ENCODE results near the gene FSCN2. TPM values are rescaled to one million over a fixed set of nuclear protein-coding genes. Genes with fewer than 3 reads are reported as not detected.

Gene FSCN2
- total RNA-seq, 1 donor from 2014 or later, result 3.3 TPM

DNA sequence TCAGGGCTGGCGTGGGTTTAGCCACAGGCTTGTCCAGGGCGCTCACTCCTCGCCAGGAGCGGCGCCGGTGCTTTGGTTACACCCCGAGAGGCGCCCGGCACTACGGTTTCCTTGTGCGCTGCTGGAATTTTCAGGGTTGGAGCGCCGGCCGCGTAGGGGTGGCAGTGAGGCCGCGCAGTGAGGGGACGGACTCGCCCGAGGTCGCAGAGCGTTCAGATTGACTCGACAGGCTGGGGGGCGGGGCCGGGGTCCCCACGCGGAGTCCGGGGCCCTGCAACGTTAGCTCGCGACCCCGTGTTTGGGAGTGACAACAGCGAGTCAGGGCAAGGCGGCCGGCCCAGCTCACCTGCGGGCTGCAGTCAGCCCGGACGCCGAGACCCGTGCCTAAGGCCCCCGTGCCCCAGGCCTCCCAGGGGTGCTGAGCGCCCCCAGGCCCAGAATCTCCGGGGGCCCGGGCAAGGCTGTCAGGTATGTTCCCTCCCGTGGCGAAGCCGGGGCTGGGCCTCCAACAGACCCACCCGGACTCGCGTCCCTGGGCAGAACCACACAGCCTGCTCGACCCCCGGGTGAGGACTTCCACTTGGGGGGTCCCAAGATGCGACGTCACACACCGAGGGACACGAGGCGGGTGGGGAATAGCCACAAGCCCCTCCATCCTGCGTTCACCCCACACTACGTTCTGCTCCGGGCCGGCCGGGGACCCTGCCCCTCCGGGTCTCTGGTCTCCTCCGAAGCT, 14.3 kb upstream of the FSCN2 start:
- intact Hi-C loops (cut with DNase I), result no loop called here
- peaks cover 29% of the 10 kb centered on the region for H3K36me3 ChIP-seq
- DNase-seq, result peak; percentile 83
- H3K9me3 ChIP-seq, result no peaks in the 10 kb centered on the region
- H3K27me3 ChIP-seq (ENCODE audit: low read depth), result no peaks in the 10 kb centered on the region
- peak overlapping the region; percentile 100 for H3K27ac ChIP-seq
- peaks cover 49% of the 10 kb centered on the region for H3K4me1 ChIP-seq
- ATAC-seq, result peak; percentile 28 to 35
- H3K4me3 ChIP-seq, result peak overlapping the region; percentile 94
- no peak for TF ChIP-seq CTCF (IDR thresholded peaks at IDR 0.05)

- intact Hi-C loops (cut with DNase I), result no loop called here
- H3K27me3 ChIP-seq (ENCODE audit: low read depth), result peaks cover under 1% of the 10 kb centered on the region
- no peak for TF ChIP-seq CTCF (IDR thresholded peaks at IDR 0.05)
- ATAC-seq (no peak), DNase-seq (no peak)
- peaks cover 49% of the 10 kb centered on the region for H3K4me1 ChIP-seq
- no peaks in the 10 kb centered on the region for H3K9me3 ChIP-seq
- H3K36me3 ChIP-seq, result peaks cover 24% of the 10 kb centered on the region
- H3K27ac ChIP-seq, result peak overlapping the region; percentile 100
- H3K4me3 ChIP-seq, result peak overlapping the region; percentile 94
Measured at GRCh38 chr17:81514489-81514738, 13.8 kb upstream of the FSCN2 start.

GRCh38 chr17:81514739-81515529, 13.2 kb upstream of the FSCN2 start:
- Histone ChIP-seq H3K4me3 (peak overlapping the region; percentile 94), H3K27me3 (ENCODE audit: low read depth) (peaks cover 6% of the 10 kb centered on the region), H3K27ac (peak overlapping the region; percentile 100), H3K4me1 (peaks cover 49% of the 10 kb centered on the region), H3K9me3 (no peaks in the 10 kb centered on the region), H3K36me3 (peaks cover 19% of the 10 kb centered on the region)
- intact Hi-C loops (cut with DNase I), result no loop called here
- TF ChIP-seq CTCF (IDR thresholded peaks at IDR 0.05), result no peak
- ATAC-seq (peak; percentile 55 to 58), DNase-seq (peak; percentile 89)

GRCh38 chr17:81515530-81516041, 12.6 kb upstream of the FSCN2 start:
- Histone ChIP-seq H3K9me3 (no peaks in the 10 kb centered on the region), H3K27ac (peak overlapping the region; percentile 100), H3K4me1 (peaks cover 50% of the 10 kb centered on the region), H3K27me3 (ENCODE audit: low read depth) (peaks cover 7% of the 10 kb centered on the region), H3K36me3 (peaks cover 13% of the 10 kb centered on the region), H3K4me3 (peak overlapping the region; percentile 94)
- TF ChIP-seq CTCF (IDR thresholded peaks at IDR 0.05), result no peak
- intact Hi-C loops (cut with DNase I), result no loop called here
- DNase-seq, result peak; percentile 59
- no peak for ATAC-seq

- Histone ChIP-seq H3K27me3 (ENCODE audit: low read depth) (peaks cover 7% of the 10 kb centered on the region), H3K4me1 (peaks cover 50% of the 10 kb centered on the region), H3K27ac (no peak overlapping the region), H3K36me3 (peaks cover 4% of the 10 kb centered on the region), H3K9me3 (no peaks in the 10 kb centered on the region), H3K4me3 (peak overlapping the region; percentile 94)
- ATAC-seq, result no peak
- no peak for TF ChIP-seq CTCF (IDR thresholded peaks at IDR 0.05)
- intact Hi-C loops (cut with DNase I), result no loop called here
- peak; percentile 46 for DNase-seq
Measured at GRCh38 chr17:81516439-81516838, 11.7 kb upstream of the FSCN2 start.
